Osteocyte (in vitro differentiated cells): ENCODE data around the gene NHLRC4. TPM values are rescaled to one million over a fixed set of nuclear protein-coding genes. Genes with fewer than 3 reads are reported as not detected.

Source experiments
- DNase-seq: peaks from one replicate; pipeline ENCODE4 v3.0.0; 2021; ENCODE audit warnings: mixed read lengths; ENCODE audit not compliant: unreplicated experiment; ENCODE audit errors: extremely low spot score
- H3K27ac Mint-ChIP-seq: one replicate; pipeline ENCODE4 v1.8.0; 2021; ENCODE audit warnings: mild to moderate bottlenecking, mixed read lengths; ENCODE audit not compliant: unreplicated experiment
- H3K27me3 Mint-ChIP-seq: one replicate; pipeline ENCODE4 v1.8.0; 2021; ENCODE audit warnings: mixed read lengths; ENCODE audit not compliant: unreplicated experiment
- H3K36me3 Mint-ChIP-seq: one replicate; pipeline ENCODE4 v1.8.0; 2021; ENCODE audit warnings: mixed read lengths; ENCODE audit not compliant: unreplicated experiment
- H3K4me1 Mint-ChIP-seq: one replicate; pipeline ENCODE4 v1.8.0; 2021; ENCODE audit warnings: mixed read lengths; ENCODE audit not compliant: unreplicated experiment
- H3K4me3 Mint-ChIP-seq: one replicate; pipeline ENCODE4 v1.8.0; 2021; ENCODE audit warnings: mild to moderate bottlenecking, moderate library complexity, mixed read lengths; ENCODE audit not compliant: unreplicated experiment
- H3K9me3 Mint-ChIP-seq: one replicate; pipeline ENCODE4 v1.8.0; 2021; ENCODE audit warnings: mixed read lengths; ENCODE audit not compliant: unreplicated experiment
- CTCF ChIP-seq: fragments of 200-600 bp; sonication (generic); IDR thresholded peaks from 2 replicates; pipeline ENCODE4 v1.5.0; 2021; ENCODE audit warnings: antibody characterized with exemption, mild to moderate bottlenecking, moderate library complexity
- total RNA-seq: library from RNA; stranded (reverse); gene quantifications from 2 replicates; pipeline ENCODE4 v1.2.1, GENCODE V29; 2021

Gene NHLRC4
- total RNA-seq, 1 donor from 2014 or later: 1.7 TPM

GRCh38 chr16:548586-548985, 18.2 kb upstream of the NHLRC4 start:
- no peak for DNase-seq
- H3K36me3 Mint-ChIP-seq: no peaks in the 10 kb centered on the region
- TF ChIP-seq CTCF: no peak
- no peaks in the 10 kb centered on the region for H3K27me3 Mint-ChIP-seq
- H3K27ac Mint-ChIP-seq: no peak overlapping the region
- H3K4me3 Mint-ChIP-seq: no peak overlapping the region
- no peaks in the 10 kb centered on the region for H3K9me3 Mint-ChIP-seq
- H3K4me1 Mint-ChIP-seq: peaks cover 2% of the 10 kb centered on the region

- Mint-ChIP-seq H3K9me3 (no peaks in the 10 kb centered on the region), H3K36me3 (peaks cover 3% of the 10 kb centered on the region), H3K4me3 (no peak overlapping the region), H3K27me3 (no peaks in the 10 kb centered on the region), H3K27ac (no peak overlapping the region), H3K4me1 (peaks cover 7% of the 10 kb centered on the region)
- DNase-seq: no peak
- TF ChIP-seq CTCF: no peak
Measured at GRCh38 chr16:549544-550263, 17.1 kb upstream of the NHLRC4 start.

GRCh38 chr16:551210-551609, 15.6 kb upstream of the NHLRC4 start:
- Mint-ChIP-seq H3K27me3 (no peaks in the 10 kb centered on the region), H3K9me3 (no peaks in the 10 kb centered on the region), H3K36me3 (peaks cover 3% of the 10 kb centered on the region)

GRCh38 chr16:552171-552570, 14.6 kb upstream of the NHLRC4 start:
- no peak for DNase-seq
- Mint-ChIP-seq H3K27ac (no peak overlapping the region), H3K9me3 (no peaks in the 10 kb centered on the region), H3K36me3 (peaks cover 3% of the 10 kb centered on the region), H3K27me3 (no peaks in the 10 kb centered on the region), H3K4me1 (peaks cover 5% of the 10 kb centered on the region), H3K4me3 (no peak overlapping the region)
- no peak for TF ChIP-seq CTCF

More at GRCh38 chr16:551210-551609, 15.6 kb upstream of the NHLRC4 start:
- no peak for DNase-seq
- H3K27ac Mint-ChIP-seq: no peak overlapping the region
- TF ChIP-seq CTCF: no peak
- no peak overlapping the region for H3K4me3 Mint-ChIP-seq
- peaks cover 5% of the 10 kb centered on the region for H3K4me1 Mint-ChIP-seq

- no peak for DNase-seq
- H3K4me1 Mint-ChIP-seq: peaks cover 8% of the 10 kb centered on the region
- H3K27me3 Mint-ChIP-seq: peaks cover 2% of the 10 kb centered on the region
- no peak overlapping the region for H3K27ac Mint-ChIP-seq
- no peak for TF ChIP-seq CTCF
- peaks cover 3% of the 10 kb centered on the region for H3K36me3 Mint-ChIP-seq
- no peaks in the 10 kb centered on the region for H3K9me3 Mint-ChIP-seq
- H3K4me3 Mint-ChIP-seq: no peak overlapping the region
Measured at GRCh38 chr16:553601-554296, 13.1 kb upstream of the NHLRC4 start.
